ENCODE results near the gene ASCL5.

Gene ASCL5

DNA sequence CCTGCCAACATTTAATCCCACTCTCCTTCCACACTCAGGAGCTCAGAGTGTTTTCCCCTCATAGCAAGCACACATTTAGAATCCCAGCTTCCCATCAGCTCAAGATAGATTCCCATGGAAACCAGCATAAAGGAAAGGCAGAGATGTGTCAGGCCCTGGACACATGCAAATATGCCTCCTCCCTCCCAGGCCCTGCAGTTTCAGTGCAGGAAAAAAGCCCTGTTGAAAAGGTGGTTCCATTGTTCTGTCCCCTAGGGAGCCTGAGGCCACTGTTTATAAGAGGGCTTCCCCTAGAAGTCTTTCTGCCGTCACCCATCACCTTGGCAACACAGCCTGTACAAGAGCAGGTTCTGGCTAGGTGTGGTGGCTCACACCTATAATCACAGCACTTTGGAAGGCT lies 18.4 kb downstream of the ASCL5 start:
- TF ChIP-seq, protein P1, sequence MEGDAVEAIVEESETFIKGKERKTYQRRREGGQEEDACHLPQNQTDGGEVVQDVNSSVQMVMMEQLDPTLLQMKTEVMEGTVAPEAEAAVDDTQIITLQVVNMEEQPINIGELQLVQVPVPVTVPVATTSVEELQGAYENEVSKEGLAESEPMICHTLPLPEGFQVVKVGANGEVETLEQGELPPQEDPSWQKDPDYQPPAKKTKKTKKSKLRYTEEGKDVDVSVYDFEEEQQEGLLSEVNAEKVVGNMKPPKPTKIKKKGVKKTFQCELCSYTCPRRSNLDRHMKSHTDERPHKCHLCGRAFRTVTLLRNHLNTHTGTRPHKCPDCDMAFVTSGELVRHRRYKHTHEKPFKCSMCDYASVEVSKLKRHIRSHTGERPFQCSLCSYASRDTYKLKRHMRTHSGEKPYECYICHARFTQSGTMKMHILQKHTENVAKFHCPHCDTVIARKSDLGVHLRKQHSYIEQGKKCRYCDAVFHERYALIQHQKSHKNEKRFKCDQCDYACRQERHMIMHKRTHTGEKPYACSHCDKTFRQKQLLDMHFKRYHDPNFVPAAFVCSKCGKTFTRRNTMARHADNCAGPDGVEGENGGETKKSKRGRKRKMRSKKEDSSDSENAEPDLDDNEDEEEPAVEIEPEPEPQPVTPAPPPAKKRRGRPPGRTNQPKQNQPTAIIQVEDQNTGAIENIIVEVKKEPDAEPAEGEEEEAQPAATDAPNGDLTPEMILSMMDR (conservative IDR thresholded peaks at IDR 0.05) = no peak
- no peak overlapping the region for H3K27ac ChIP-seq

DNA sequence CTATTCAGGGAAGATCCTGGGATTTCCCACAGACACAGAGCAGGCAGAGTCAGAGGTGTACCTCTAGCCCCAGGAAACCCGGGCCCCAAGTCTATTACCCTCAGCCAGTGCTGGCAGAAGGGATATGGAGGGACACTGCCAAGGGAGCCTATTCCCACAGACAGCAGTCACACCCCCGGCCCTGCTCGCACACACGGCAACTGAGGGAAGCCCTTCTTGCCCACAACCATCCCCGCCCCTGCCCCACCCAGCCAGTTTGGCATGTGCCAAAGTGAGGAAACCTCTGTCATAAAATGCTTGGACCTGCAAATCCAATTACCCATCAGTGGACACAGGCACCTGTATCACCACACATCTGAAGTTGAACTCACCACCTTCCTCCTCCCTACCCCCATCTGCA lies 21.3 kb downstream of the ASCL5 start:
- no peak overlapping the region for H3K27ac ChIP-seq
- TF ChIP-seq, protein P1 (conservative IDR thresholded peaks at IDR 0.05) = no peak

DNA sequence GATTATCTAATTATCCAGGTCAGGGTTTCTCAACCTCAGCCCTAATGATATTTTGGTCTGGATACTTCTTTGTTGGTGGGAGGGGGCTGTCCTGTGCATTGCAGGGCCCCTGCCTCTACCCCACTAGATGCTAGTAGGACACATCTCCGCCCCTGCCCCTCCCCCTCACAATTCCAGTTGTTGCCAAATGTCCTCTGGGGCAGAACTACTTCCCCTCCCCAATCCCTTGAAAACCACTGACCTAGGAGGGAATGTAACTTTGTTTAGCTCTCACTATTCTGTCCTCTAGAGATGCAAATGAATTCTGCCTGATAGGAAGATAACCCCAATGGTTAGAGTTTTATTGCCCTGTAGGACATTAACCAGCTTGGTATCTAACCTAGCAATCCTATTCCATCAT lies 22.8 kb downstream of the ASCL5 start:
- TF ChIP-seq, protein P1 (conservative IDR thresholded peaks at IDR 0.05) = no peak
- H3K27ac ChIP-seq = no peak overlapping the region

DNA sequence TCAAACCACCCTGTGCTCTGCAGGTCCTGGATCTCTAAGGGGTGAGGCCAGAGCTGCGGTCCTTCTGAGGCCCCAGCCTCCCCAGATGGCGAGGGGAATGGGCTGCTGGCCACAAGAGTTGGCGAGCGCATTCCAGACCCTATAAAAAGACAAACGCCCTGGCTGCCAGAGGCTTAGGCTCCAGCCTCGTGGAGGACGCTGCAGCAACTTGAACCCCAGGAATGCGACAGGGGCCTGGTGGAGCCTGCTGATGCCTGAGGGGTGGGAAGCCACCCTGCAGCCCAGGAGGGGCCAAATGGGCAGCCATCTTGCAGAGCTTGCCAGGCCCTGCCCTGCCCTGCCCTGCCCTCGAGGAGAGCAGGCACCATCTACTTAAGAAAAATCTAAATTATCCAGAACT lies 23.3 kb downstream of the ASCL5 start:
- H3K27ac ChIP-seq = no peak overlapping the region
- TF ChIP-seq, protein P1 (conservative IDR thresholded peaks at IDR 0.05) = no peak

DNA sequence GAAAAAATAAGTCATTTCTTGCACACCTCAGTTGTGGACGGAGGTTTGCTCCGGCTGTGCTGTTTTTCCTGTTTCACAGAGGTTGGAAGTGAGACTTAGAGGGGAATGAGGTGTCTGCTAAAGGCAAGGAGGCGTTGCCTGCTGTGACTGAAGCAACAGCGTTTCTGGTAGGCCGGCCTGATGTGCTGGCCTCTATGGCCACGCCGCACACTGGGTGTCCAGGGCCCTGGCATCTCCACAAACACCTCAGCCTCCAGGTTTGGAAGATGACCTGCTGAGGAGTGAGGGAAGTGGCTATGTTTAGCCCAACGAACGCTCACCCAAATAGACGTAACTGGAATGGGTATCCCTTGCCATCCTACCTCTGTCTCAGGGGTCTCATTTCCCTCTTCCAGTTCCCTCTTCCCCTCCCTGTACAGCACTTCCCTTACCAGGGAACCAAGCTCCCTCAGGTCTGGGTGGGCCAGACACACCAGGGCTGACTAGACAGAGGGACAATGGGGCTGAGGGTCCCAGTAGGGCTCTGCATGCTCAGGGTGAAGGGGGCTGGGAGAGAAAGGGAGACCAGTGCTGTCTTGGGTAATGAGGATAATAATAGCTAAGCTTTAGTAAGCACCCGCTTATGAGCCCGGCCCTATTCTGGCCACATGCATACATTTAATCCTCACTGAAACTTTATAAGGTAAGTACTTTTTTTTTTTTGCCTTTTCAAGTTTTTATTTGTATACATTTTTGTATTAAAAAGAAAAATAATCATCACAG lies 26.6 kb downstream of the ASCL5 start:
- no peak overlapping the region for H3K27ac ChIP-seq
- TF ChIP-seq, protein P1 (conservative IDR thresholded peaks at IDR 0.05) = no peak

DNA sequence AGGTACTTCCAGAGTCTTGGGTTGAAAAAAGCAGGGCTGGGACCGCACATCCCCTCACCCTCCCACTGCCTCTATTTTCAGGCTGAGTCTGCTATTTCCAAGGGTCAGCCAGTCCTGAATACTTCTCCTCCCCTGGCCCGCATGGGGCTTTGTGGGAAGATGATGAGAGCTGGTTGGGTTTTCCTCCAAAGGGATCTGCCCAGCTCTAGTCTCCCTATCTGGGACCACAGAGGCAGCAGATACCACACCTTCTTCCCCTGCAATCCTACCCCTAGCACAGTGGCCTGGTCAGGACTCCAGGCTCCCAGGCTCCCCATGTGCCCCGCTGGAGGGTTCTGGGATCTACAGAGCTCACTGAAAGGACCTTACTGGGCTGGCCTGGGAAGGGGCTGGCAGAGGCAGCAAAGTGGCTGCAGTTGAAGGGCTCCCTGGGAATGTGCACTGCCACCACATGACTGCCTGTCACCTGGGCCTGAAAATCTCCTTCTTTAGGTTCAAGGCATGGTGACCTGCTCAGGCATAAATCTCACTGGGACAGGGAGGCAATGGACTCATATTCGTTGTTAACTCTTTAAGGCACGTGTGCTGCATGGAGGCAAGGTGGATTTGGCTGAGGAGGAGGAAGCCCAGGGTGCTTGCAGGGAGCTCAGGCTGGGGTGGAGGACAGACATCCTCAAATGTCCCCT lies 27.8 kb downstream of the ASCL5 start:
- TF ChIP-seq, protein P1 (conservative IDR thresholded peaks at IDR 0.05) = no peak

DNA sequence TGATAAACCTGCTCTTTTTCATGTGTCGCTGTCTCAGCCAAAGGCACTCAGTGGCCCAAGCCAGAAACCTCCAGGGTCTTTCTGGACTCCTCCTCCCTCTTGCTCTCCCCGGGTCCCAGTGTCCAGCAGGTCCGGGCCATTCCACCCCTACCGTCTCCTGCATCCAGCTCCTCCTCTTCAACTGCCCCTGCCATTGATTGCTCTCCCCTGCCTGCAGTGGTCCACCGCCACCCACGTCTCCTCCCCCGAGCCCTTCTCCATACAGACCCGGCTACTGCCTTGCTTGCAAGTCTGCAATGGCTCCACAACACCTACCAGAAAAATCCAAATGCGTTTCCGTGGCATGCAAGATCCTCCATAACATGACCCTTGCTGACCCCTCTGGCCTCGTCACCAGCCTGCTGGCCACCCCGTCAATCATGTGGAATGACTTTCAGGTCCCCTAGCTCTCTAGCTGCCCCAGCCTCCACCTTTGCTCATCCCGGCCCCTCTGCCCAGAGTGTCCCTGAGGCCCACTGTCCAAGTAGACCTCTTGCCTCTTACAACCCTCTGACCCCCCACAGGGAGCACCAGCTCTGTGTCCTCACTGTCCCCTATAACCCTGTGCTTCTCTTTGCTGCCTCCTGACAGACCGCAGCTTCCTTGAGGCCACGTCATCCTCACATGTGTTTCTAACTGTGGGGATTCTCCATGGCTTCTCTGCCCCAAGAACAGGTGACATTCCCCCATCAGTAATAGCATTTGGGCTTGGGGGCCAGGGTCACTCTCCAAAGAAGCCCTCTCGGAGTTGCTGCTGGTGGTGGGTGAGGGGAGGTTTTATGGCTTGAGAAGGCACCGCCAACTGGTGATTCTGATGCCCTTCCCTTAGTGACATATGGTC lies 29.8 kb downstream of the ASCL5 start:
- TF ChIP-seq, protein P1 (conservative IDR thresholded peaks at IDR 0.05) = no peak
- H3K27ac ChIP-seq = no peak overlapping the region

More for the DNA sequence above, 27.8 kb downstream of the ASCL5 start:
- no peak overlapping the region for H3K27ac ChIP-seq

All from VCaP (cell line).